ENCODE data around the gene DR1.

DNA sequence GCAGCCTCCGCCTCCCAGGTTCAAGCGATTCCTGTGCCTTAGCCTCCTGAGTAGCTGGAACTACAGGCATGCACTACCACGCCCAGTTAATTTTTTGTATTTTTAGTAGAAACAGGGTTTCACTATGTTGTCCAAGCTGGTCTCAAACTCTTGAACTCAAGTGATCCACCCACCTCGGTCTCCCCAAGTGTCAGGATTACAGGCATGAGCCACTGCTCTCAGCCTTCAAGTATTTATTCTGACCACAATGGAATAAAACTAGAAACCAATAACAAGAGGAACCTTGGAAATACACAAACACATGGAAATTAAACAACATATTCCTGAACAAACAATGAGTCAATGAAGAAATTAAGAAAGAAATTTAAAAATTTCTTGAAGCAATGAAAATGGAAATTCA, 32.7 kb upstream of the DR1 start:
- TF ChIP-seq, protein P1, sequence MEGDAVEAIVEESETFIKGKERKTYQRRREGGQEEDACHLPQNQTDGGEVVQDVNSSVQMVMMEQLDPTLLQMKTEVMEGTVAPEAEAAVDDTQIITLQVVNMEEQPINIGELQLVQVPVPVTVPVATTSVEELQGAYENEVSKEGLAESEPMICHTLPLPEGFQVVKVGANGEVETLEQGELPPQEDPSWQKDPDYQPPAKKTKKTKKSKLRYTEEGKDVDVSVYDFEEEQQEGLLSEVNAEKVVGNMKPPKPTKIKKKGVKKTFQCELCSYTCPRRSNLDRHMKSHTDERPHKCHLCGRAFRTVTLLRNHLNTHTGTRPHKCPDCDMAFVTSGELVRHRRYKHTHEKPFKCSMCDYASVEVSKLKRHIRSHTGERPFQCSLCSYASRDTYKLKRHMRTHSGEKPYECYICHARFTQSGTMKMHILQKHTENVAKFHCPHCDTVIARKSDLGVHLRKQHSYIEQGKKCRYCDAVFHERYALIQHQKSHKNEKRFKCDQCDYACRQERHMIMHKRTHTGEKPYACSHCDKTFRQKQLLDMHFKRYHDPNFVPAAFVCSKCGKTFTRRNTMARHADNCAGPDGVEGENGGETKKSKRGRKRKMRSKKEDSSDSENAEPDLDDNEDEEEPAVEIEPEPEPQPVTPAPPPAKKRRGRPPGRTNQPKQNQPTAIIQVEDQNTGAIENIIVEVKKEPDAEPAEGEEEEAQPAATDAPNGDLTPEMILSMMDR (IDR thresholded peaks at IDR 0.05 in 8 of 11, conservative IDR thresholded peaks at IDR 0.05 in 3 of 11): no peak
- TF ChIP-seq POLR2A (IDR thresholded peaks at IDR 0.05): no peak
